Thyroid gland (tissue), 4 donors: Measurements from ENCODE around the gene PLSCR1. TPM values are rescaled to one million over a fixed set of nuclear protein-coding genes. Genes with fewer than 3 reads are reported as not detected.

ENCODE experiments used
- DNase-seq, 2 donors: peaks; one replicate each; pipeline ENCODE4 v3.0.0-alpha.2; 2019
- H3K27ac ChIP-seq, 3 donors: fragments of 200-600 bp; sonication (generic); 1 replicate in 2 of 3; 2 replicates in 1 of 3; pipeline ENCODE4 v1.5.1; 2016 to 2019; ENCODE audit warnings: mild to moderate bottlenecking in 1 of 3, moderate library complexity in 1 of 3
- H3K27me3 ChIP-seq: fragments of 200-600 bp; sonication (generic); one replicate; pipeline ENCODE4 v1.5.1; 2019
- H3K36me3 ChIP-seq, 2 donors: fragments of 200-600 bp; sonication (generic); one replicate each; pipeline ENCODE4 v1.5.1; 2016 to 2019
- H3K4me1 ChIP-seq, 2 donors: fragments of 200-600 bp; sonication (generic); one replicate each; pipeline ENCODE4 v1.5.1; 2017 to 2019
- H3K4me3 ChIP-seq, 3 donors: fragments of 200-600 bp; sonication (generic); replicated peaks in 1 of 3; 1 replicate in 2 of 3; 2 replicates in 1 of 3; pipeline ENCODE4 v1.5.1; 2016; ENCODE audit warnings: mild to moderate bottlenecking in 1 of 3
- H3K9me3 ChIP-seq: fragments of 200-600 bp; sonication (generic); one replicate; pipeline ENCODE4 v1.5.1; 2017
- CTCF ChIP-seq, 6 experiments: fragments of 200-600 bp in 3 of 6; fragments of 450-650 bp in 3 of 6; sonication (generic) in 3 of 6; IDR thresholded peaks; one replicate each; pipeline ENCODE4 v1.5.1; 2016 to 2019; ENCODE audit warnings: antibody characterized with exemption in 6 of 6, mild to moderate bottlenecking in 2 of 6, inconsistent platforms in 1 of 6, moderate library complexity in 1 of 6
- POLR2A ChIP-seq, 2 donors: fragments of 450-650 bp; IDR thresholded peaks; one replicate each; pipeline ENCODE4 v1.6.1; 2017; ENCODE audit warnings: antibody characterized with exemption in 2 of 2, mild to moderate bottlenecking in 2 of 2, moderate library complexity in 1 of 2
- WGBS, 2 donors: methylation state at CpG; one replicate each; pipeline ENCODE4 v1.1.5; 2017; 5-methylcytosine and 5-hydroxymethylcytosine counted together
- intact Hi-C: fragments of 100-400 bp; cut with DNase I; formaldehyde crosslinking; loops from one replicate; pipeline ENCODE4 v1.15.1; 2023
- total RNA-seq, 4 donors: library from RNA; depleted of rRNA; stranded (reverse); fragments of >200 nt; gene quantifications; one replicate each; pipeline ENCODE4 v1.2.3, GENCODE V29; 2016

Gene PLSCR1
- total RNA-seq, 4 donors from 2014 or later, result 57.6 to 103 (median 77.3) TPM

GRCh38 chr3:146559388-146559787 is 15.0 kb upstream of the PLSCR1 start:
- no peaks in the 10 kb centered on the region for H3K4me1 ChIP-seq
- H3K36me3 ChIP-seq, result no peaks in the 10 kb centered on the region
- no peaks in the 10 kb centered on the region for H3K9me3 ChIP-seq
- no peak overlapping the region for H3K4me3 ChIP-seq
- intact Hi-C loops, result no loop called here
- H3K27ac ChIP-seq, result no peak overlapping the region
- H3K27me3 ChIP-seq, result no peaks in the 10 kb centered on the region
- WGBS, 2 donors, result 94 to 96% methylated on average over 3 of the region's 3 CpGs
- no peak for TF ChIP-seq CTCF (IDR thresholded peaks at IDR 0.05)
- no peak for TF ChIP-seq POLR2A (IDR thresholded peaks at IDR 0.05)
- DNase-seq, result no peak

- no peak overlapping the region for H3K27ac ChIP-seq
- TF ChIP-seq POLR2A (IDR thresholded peaks at IDR 0.05) (no peak), CTCF (IDR thresholded peaks at IDR 0.05) (no peak)
- no peak overlapping the region for H3K4me3 ChIP-seq
- no peaks in the 10 kb centered on the region for H3K27me3 ChIP-seq
- no peaks in the 10 kb centered on the region for H3K36me3 ChIP-seq
- intact Hi-C loops, result no loop called here
- DNase-seq, result no peak
- H3K4me1 ChIP-seq, result no peaks in the 10 kb centered on the region
- no peaks in the 10 kb centered on the region for H3K9me3 ChIP-seq
- 81 to 90% methylated on average over 2 of the region's 2 CpGs for WGBS, 2 donors
These were observed 14.4 kb upstream of the PLSCR1 start for GRCh38 chr3:146558781-146559180.

- no peaks in the 10 kb centered on the region for H3K27me3 ChIP-seq
- intact Hi-C loops, result no loop called here
- 83 to 85% methylated on average over 4 of the region's 4 CpGs for WGBS, 2 donors
- no peaks in the 10 kb centered on the region for H3K9me3 ChIP-seq
- H3K36me3 ChIP-seq, result no peaks in the 10 kb centered on the region
- no peaks in the 10 kb centered on the region for H3K4me1 ChIP-seq
- no peak for DNase-seq
- H3K27ac ChIP-seq, result no peak overlapping the region
- TF ChIP-seq CTCF (IDR thresholded peaks at IDR 0.05) (no peak), POLR2A (IDR thresholded peaks at IDR 0.05) (no peak)
- H3K4me3 ChIP-seq, result no peak overlapping the region
These were observed 13.3 kb upstream of the PLSCR1 start for GRCh38 chr3:146557745-146558144.

GRCh38 chr3:146555311-146555710 is 10.9 kb upstream of the PLSCR1 start:
- Histone ChIP-seq H3K36me3 (no peaks in the 10 kb centered on the region), H3K9me3 (no peaks in the 10 kb centered on the region), H3K4me1 (no peaks in the 10 kb centered on the region), H3K4me3 (no peak overlapping the region), H3K27me3 (no peaks in the 10 kb centered on the region), H3K27ac (no peak overlapping the region)
- 95 to 98% methylated on average over 3 of the region's 3 CpGs for WGBS, 2 donors
- intact Hi-C loops, result no loop called here
- no peak for TF ChIP-seq POLR2A (IDR thresholded peaks at IDR 0.05)
- no peak for DNase-seq

- DNase-seq, result no peak
- H3K27ac ChIP-seq, result no peak overlapping the region
- no peaks in the 10 kb centered on the region for H3K27me3 ChIP-seq
- 85 to 90% methylated on average over 7 of the region's 7 CpGs for WGBS, 2 donors
- no peaks in the 10 kb centered on the region for H3K9me3 ChIP-seq
- no peak for TF ChIP-seq CTCF (IDR thresholded peaks at IDR 0.05)
- no peak for TF ChIP-seq POLR2A (IDR thresholded peaks at IDR 0.05)
- H3K4me3 ChIP-seq, result no peak overlapping the region
- intact Hi-C loops, result no loop called here
- H3K4me1 ChIP-seq, result no peaks in the 10 kb centered on the region
- no peaks in the 10 kb centered on the region for H3K36me3 ChIP-seq
These were observed 9.8 kb upstream of the PLSCR1 start for GRCh38 chr3:146554151-146554760.
